OCI-M1 (cell line): Measurements from ENCODE around the gene BACE2.

ENCODE experiments used
- DNase-seq: peaks from one replicate; lab custom pipeline; 2025; lab: John Stamatoyannopoulos, UW

The BACE2 gene

DNA sequence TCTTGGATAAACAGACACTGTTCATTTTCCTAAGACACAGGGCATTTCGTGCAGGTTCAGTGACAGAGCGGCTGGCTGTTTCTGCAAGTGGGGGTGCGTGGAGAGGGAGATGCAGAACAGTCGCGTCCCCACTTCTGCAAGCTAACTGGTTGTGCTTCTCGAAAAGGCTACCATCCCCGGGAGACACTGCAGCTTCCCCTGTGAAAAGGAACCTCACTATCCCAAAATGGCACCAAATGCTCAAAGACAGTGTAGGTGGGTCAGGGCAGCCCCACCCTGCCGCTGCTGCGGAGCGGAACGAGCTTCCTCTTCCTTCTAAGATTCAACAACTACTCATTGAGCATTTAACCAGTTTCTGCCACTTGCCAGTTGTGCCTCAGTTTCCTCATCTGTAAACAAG lies 19.2 kb upstream of the BACE2 start:
- DNase-seq = no peak

GRCh38 chr21:41149199-41149598 lies 18.8 kb upstream of the BACE2 start:
- no peak for DNase-seq

DNA sequence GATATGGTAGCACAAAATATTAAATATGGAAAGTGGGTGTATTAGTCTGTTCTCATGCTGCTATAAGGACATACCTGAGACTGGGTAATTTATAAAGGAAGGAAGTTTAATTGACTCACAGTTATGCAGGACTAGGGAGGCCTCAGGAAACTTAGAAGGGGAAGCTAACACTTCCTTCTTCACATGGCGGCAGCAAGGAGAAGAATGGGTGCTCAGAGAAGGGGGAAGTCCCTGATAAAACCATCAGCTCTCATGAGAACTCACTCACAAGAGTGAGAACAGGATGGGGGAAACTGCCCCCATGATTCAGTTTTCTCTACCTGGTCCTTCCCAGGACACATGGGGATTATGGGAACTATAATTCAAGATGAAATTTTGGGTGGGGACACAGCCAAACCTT lies 15.8 kb upstream of the BACE2 start:
- DNase-seq = peak; percentile 1

DNA sequence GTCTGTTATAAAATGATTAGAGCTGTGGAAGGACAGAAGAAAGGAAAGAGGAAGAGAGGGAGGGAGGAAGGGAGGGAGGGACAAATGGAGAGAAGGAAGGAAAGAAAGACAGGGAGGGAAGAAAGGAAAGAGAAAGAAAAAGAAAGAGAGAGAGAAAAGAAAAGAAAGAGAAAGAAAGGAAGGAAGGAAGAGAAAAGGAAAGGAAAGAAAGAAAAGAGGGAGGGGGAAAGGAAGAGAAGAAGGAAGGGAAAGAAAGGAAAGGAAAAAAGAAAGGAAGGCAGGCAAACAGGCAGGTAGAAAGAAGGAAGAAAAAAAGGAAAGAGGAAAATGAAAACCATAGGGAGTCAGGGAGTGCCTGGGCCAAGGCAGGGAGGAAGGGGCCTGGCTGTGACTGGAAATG lies 14.5 kb upstream of the BACE2 start:
- DNase-seq = no peak

DNA sequence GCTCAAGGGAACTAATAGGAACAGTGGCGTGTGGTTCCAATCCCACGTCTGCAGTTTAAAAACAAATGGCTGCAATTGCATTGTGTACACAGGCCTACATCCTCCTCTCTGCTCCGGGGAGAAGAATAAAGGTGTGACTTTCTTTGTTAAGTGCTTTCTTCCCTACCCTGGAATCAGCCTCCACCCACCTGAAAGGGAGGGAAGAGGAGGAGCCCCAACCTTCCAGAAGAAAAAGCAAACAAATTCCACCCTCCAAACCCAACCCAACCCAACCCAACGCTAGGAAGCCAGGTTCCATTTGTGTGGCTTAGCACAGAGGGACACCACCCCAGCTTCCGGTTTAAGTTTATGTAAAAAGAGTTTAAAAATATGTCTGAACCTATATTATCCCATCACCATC lies 11.8 kb upstream of the BACE2 start:
- DNase-seq = no peak

- DNase-seq = no peak
Measured at GRCh38 chr21:41158026-41158425, 9.9 kb upstream of the BACE2 start.

DNA sequence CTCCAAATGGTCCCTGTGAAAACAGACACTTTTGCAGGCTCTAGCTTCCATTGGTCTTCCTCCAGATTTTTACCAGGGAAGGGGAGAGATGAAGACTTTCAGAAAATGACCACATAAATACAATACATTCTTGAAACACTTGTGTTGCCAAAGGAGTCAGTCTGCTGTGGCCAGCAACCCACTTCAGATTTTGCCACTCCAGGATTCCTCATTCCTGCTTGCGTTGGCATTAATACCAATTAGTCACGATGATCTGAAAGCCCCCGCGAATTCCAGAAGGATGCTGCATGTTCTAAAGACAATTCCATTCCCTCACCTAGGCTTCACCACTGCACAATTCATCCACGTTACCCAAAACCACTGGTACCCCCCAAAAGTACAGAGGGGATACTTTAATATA lies 7.9 kb upstream of the BACE2 start:
- no peak for DNase-seq

GRCh38 chr21:41161428-41161827 lies 6.5 kb upstream of the BACE2 start:
- no peak for DNase-seq

- DNase-seq = no peak
Measured at GRCh38 chr21:41162096-41162495, 5.9 kb upstream of the BACE2 start.

DNA sequence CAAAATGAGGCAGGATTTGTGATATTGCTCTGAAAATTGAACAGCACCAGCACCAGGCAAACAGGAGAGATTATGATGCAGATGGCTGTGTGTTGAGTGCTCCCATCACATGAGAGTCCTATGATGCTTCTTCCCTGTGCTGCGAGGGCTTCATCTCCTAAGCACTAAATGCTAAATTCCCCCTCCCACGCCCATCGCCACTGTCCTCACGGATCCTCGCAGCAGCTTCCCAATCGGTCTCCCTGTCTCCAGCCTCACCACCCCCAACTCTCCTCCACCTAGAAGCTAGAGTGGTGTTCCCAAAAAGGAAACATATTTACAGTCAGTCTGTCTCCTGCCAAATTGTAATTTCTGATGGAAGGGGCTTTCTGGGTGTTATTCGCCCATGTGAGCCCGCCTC lies 4.9 kb upstream of the BACE2 start:
- no peak for DNase-seq

DNA sequence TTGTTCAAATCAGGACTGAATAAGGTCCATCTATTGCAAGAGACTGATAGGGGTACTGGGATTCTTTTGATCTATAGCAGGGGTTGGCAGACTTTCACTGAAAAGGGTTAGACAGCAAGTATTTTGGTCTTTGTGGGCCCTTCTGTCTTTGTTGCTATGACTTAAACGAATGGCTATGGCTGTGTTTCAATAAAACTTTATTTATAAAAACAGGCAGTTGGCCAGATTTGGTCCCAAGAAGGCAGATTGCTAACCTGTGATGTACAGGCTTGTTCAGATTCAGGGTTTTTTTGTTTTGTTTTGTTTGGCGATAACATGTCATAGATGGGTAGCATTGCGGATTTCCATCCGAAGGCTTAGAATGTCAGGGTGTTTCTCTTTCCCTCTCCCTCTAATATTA lies 3.9 kb upstream of the BACE2 start:
- DNase-seq = no peak

DNA sequence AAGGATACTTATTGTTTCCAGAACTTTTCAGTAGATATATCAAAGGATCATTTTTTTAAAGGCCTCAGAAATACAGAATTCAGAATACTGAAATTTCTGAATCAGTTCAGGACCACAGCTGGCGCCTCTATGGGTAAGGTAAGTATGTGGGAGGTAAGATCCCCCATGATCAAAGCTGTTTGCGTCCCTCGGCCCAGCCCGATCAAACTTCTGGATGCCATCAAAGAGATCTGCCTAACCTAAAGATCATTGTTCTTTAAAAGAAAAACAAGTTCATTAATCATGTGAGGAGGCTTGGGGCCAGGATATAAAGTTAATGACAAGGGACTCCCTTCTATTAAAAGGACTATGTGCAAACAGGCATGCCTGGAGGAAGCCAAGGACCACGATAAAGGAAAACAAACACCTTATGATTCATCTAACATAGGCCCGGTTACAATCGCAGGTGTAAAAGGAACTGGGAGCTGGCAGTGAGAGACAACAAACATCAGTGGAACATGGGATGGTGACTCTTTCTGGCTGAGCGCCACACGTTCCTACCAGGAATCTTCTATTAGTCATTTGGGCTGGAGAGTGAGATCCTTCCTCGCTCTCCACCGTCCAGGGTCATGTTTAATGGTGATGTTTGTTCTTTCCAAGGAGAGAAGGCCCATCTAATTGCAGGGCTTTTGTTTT lies 2.8 kb upstream of the BACE2 start:
- DNase-seq = no peak

- DNase-seq = no peak
Measured at GRCh38 chr21:41166884-41167283, 1.1 kb upstream of the BACE2 start.

GRCh38 chr21:41168391-41169257 lies 664 bp downstream of the BACE2 start:
- peak; percentile 5 for DNase-seq

GRCh38 chr21:41169258-41169576 lies 1.3 kb downstream of the BACE2 start:
- DNase-seq = no peak

DNA sequence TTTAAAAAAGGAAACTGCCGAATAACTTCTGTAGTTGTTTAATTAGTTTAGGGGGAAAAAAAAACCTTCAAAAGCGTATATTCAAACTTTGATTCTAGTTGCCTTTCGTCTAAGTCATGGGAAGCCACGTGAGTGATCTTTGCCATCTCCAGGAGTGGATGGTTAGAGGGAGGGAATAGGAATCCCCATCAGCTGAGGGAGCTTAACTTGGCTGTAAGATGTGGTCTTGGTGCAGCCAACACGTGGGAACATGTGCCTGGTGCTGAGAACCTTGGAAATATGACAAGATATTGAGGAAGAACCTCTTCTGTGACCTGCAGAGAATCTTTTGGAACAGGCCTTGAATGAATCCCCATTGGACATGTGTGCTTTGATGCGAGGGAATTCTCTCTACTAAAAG lies 1.7 kb downstream of the BACE2 start:
- DNase-seq = no peak

DNA sequence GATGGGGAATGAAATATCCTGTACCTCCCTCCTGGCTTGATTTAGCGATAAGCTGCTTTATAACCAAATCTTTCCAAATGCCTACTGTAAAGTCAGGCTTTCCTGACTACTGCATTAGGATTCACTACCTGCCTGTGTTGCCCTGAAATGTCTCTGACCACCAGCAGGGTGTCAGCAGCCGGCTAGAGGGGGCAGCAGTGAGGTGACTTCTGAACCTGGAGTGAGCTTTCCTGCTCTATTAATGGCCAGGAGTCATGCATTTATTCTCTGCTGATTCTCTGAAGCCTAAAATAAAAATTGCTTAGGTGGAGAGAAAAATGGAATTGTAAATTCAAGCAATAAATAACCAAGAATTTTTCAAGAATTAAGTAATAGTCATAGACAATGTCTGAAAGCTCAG lies 2.5 kb downstream of the BACE2 start:
- DNase-seq = peak; percentile 27

- no peak for DNase-seq
Measured at GRCh38 chr21:41170859-41171609, 3.1 kb downstream of the BACE2 start.

DNA sequence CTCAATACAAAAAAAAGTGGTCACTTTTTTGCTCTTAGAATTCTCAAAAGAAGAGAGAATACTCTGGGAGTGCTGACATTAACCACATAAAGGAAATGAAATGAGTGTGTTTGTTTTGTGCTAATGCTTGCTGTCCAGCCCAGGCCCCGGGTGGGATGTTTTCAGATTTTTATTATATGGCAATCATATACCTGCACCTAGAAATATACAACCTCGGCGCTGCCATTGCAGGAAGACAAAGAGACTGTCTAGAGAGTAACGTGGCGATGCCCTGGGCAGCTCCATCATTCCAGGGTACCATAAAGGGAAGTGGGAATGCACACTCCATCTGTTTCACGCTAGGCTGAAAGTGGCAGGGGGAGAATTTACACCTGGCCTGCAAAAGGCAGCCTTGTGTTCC lies 7.1 kb downstream of the BACE2 start:
- no peak for DNase-seq

DNA sequence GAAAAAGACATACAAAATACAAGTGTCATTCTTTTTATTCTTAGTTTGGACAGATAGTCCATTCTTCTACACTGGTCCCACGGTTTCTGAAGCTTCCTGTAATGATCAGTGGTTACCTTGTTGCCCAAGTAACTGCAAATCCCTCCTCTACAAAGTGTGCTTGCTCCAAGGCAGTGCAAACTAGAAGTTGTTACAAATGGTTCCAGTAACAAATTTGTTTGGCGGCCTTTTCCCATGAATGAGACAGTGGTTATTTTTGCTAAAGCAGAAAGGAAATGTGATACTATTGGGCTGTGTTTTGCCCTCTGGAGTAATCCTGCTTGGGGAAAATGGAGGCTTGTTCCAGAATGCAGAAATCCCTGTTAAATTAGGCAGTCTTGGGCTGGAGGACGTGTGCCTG lies 8.9 kb downstream of the BACE2 start:
- DNase-seq = no peak

GRCh38 chr21:41180752-41181151 lies 12.8 kb downstream of the BACE2 start:
- no peak for DNase-seq

- no peak for DNase-seq
Measured at GRCh38 chr21:41182547-41182946, 14.6 kb downstream of the BACE2 start.

- DNase-seq = no peak
Measured at GRCh38 chr21:41183575-41183974, 15.6 kb downstream of the BACE2 start.
